IPS-NIHi11 (cell line): Measurements from ENCODE around the gene ITGB4.
A peak's percentile ranks its signal among the peaks of the same experiment; 100 is the strongest.

Experiments
- DNase-seq: peaks from one replicate; pipeline ENCODE4 v3.0.0; 2012; ENCODE audit warnings: mixed read lengths, low spot score

Gene ITGB4

DNA sequence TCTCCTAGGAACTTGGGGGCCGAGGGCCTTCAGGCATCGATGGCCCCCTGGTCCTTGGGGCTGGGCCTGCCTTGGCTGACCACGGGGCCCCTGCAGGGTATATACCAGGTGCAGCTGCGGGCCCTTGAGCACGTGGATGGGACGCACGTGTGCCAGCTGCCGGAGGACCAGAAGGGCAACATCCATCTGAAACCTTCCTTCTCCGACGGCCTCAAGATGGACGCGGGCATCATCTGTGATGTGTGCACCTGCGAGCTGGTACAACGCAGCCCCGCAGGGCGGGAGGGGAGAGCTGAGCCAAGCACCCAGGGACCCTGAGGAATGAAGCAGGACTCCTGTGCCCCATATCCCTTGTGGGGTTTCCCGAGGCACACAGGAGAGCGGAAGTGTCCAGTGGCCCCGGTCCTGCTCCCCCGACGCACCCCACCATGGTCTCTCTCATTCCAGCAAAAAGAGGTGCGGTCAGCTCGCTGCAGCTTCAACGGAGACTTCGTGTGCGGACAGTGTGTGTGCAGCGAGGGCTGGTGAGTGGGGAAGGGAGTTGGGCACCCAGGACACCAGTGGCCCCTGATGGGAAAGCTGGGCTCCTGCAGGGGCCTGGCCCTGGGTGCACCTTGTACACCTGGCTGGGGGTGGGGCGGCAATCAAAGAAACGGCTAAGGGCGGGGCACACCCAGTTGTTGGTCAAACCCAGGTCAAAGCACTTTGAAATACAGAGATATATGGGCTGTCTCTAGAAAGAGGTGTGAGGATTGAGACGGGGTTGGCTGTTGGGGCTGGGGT lies 10.6 kb downstream of the ITGB4 start:
- DNase-seq, result no peak

DNA sequence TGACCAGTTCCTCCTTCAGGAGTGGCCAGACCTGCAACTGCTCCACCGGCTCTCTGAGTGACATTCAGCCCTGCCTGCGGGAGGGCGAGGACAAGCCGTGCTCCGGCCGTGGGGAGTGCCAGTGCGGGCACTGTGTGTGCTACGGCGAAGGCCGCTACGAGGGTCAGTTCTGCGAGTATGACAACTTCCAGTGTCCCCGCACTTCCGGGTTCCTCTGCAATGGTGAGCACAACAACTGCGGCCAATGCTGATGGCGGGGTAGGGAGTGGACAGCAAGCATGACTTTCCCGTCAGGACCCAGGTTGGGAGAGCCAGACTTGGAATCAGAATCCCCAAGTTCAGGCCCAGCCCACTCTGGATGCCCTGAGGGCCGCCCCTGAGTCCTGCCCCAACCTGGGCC lies 12.2 kb downstream of the ITGB4 start:
- no peak for DNase-seq

DNA sequence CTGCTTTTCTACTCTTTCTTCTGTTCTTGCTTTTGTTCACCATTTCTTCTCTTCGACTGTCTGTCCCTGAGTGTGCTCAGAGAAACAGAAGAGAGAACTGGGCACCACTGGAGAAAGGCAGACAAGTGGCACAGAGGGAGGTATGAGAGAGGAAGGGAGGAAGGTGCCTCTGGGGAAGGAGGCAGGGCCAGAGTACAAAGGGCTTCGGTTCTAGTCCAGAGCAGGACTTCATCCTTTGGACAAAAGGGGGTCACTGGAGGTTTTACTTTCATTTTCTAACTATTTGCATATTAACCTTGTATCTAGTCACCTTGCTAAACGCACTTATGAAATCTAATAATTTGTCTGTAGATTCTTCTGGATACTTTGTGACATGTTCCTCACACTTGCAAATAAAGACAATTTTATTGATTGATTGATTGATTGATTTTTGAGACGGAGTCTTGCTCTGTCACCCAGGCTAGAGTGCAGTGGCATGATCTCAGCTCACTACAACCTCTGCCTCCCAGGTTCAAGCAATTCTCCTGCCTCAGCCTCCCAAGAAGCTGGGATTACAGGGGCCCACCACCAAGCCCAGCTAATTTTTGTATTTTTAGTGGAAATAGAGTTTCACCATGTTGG lies 13.5 kb downstream of the ITGB4 start:
- no peak for DNase-seq

DNA sequence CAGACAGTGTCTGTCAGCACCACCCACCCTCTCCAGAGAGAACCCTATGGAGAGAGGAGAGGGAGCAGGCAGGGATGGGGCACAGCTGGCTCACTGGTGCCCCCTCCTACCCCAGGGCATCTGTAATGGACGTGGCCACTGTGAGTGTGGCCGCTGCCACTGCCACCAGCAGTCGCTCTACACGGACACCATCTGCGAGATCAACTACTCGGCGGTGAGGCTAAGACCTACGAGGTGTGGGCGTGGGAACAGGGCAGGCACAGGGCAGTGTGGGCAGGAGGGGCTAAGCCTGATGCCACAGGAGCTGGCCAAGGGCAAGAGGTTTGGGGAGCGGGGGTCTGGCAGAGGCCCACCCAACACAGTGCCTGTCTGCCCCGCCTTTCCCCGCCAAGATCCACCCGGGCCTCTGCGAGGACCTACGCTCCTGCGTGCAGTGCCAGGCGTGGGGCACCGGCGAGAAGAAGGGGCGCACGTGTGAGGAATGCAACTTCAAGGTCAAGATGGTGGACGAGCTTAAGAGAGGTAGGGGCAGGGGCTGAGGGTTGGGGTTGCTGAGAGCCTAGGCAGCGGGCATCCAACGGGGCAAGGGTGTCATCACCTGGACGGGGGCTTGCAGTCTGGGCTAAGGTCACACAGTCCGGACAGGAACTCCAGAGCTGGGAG lies 15.0 kb downstream of the ITGB4 start:
- DNase-seq, result no peak

- DNase-seq, result no peak
These were observed 16.1 kb downstream of the ITGB4 start for GRCh38 chr17:75737133-75737962.

GRCh38 chr17:75738218-75738802 lies 17.1 kb downstream of the ITGB4 start:
- DNase-seq, result no peak

- DNase-seq, result no peak
These were observed 17.9 kb downstream of the ITGB4 start for GRCh38 chr17:75739174-75739573.

DNA sequence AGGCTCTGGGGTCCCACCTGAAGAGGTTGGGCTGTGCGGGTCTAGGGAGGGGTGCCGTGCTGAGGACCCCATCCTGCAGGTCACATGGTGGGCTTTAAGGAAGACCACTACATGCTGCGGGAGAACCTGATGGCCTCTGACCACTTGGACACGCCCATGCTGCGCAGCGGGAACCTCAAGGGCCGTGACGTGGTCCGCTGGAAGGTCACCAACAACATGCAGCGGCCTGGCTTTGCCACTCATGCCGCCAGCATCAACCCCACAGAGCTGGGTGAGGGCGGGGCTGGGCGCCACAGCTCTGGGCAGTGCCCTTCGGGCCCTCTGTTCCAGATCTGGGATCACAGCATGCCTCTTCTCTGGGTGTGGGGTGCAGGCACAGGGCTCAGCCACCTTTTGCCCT lies 18.5 kb downstream of the ITGB4 start:
- DNase-seq, result no peak

DNA sequence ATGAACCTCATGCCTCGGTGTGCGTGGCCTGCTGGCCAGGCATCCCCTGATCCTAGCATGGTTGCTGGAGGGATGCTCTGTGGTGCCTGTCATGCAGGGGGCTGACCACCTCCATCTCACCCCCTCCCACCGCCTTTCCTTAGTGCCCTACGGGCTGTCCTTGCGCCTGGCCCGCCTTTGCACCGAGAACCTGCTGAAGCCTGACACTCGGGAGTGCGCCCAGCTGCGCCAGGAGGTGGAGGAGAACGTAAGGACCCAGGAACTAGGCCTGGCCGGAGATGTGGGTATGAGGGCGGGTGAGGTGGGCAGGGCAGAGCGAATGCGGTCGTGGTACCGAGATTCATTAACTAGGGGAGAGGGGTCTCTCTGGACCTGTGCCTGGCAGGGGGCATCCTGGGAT lies 19.0 kb downstream of the ITGB4 start:
- no peak for DNase-seq

DNA sequence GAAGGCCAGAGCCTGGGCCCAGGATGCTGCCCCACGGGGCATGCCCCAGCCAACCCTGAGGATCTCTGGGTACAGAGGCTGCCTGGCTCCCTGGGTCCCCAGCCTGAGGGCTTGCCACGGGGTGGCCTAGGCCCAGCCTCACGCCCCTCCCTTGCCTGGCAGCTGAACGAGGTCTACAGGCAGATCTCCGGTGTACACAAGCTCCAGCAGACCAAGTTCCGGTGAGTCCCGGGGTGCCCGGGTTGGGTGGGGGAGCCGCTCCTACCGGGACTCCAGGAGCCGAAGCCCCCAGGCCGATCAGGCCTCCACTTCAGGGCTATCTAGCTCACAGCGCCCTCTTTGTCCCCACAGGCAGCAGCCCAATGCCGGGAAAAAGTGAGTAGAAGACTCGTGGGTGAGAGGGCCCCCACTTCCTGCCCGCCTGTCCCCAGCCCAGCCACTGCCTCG lies 19.4 kb downstream of the ITGB4 start:
- no peak for DNase-seq

DNA sequence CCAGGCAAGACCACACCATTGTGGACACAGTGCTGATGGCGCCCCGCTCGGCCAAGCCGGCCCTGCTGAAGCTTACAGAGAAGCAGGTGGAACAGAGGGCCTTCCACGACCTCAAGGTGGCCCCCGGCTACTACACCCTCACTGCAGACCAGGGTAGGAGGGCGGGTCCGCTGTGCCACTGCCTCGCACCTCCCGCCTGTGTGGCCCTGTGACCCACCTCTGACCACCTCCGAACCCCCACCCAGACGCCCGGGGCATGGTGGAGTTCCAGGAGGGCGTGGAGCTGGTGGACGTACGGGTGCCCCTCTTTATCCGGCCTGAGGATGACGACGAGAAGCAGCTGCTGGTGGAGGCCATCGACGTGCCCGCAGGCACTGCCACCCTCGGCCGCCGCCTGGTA lies 21.1 kb downstream of the ITGB4 start:
- DNase-seq, result no peak

DNA sequence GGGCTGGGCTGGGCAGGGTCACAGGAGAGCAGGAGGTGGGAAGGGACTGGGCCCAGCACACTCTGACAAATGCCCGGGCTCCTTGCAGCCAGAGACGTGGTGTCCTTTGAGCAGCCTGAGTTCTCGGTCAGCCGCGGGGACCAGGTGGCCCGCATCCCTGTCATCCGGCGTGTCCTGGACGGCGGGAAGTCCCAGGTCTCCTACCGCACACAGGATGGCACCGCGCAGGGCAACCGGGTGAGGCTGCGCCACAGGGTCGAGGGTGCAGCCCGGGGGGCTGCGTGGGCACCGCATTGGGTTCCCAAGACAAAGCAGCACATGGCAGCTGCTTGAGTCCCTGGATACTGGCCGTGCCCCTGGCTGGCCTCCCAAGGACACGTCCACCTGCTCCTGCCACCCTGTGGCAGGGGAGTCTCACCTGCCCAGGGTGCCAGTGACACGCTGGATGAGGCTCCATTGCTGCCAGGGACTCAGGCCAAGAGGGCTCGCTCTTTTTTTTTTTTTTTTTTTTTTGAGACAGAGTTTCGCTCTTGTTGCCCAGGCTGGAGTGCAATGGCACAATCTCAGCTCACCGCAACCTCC lies 22.5 kb downstream of the ITGB4 start:
- DNase-seq, result no peak

- DNase-seq, result no peak
These were observed 27.4 kb downstream of the ITGB4 start for GRCh38 chr17:75748706-75749105.

DNA sequence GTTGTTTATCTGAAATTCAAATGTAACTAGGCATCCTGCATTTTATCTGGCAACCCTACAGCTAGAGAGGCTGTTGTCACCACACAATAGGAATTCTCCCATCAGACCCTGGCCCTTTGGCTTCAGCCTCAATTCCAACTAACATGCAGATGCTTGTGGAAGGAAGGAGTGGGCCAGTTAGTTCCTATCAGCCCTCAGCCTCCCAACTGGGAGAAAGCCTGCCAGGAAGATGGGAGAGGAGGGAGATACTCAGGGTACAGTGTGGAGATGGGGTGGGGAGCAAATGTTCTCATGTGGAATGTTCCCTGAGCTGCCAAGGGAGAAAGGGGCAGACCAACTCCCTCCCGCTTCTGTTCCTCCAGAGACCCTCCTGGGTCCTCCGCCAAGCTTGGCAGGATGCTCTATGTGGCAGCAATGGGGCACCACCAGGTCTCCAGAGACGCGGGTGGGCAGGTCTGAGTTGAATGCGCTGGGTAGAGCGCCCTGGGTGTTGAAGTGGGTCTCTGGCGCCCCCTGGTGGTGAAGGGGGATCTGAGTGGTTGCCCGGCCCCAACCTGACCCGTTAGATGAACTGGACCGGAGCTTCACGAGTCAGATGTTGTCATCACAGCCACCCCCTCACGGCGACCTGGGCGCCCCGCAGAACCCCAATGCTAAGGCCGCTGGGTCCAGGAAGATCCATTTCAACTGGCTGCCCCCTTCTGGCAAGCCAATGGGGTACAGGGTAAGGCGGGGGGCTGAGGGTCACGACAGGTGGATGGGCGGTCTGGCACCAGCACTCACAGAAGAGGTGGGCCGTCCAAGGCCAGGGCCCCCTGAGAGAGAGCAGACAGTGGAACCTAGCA lies 28.5 kb downstream of the ITGB4 start:
- peak; percentile 85 for DNase-seq

- no peak for DNase-seq
These were observed 29.6 kb downstream of the ITGB4 start for GRCh38 chr17:75750661-75751423.

- DNase-seq, result no peak
These were observed 30.6 kb downstream of the ITGB4 start for GRCh38 chr17:75751676-75752404.

GRCh38 chr17:75752405-75752709 lies 31.1 kb downstream of the ITGB4 start:
- DNase-seq, result no peak

GRCh38 chr17:75752802-75753513 lies 31.7 kb downstream of the ITGB4 start:
- no peak for DNase-seq
